DMS53 (cell line): ENCODE data around the gene C1QTNF1.
"Not testable (repeated sequence)": the region's sequence is repeated elsewhere in the genome, so short reads cannot be mapped to it uniquely, and the experiment has no call there.

Experiments used
- DNase-seq: peaks from one replicate; lab custom pipeline; 2025; lab: John Stamatoyannopoulos, UW

Gene C1QTNF1

GRCh38 chr17:79006046-79006445 is 17.9 kb upstream of the C1QTNF1 start:
- DNase-seq, result peak; percentile 66

GRCh38 chr17:79006794-79007503 is 17.0 kb upstream of the C1QTNF1 start:
- DNase-seq, result no peak

GRCh38 chr17:79007504-79008381 is 16.2 kb upstream of the C1QTNF1 start:
- DNase-seq, result no peak

GRCh38 chr17:79008666-79009387 is 15.1 kb upstream of the C1QTNF1 start:
- DNase-seq, result no peak

- peak; percentile 89 for DNase-seq
Measured at GRCh38 chr17:79009397-79010303, 14.3 kb upstream of the C1QTNF1 start, which contains the start of gene CANT1. CANT1 (minus strand) TSS chr17:79009764; CDS start chr17:78997622, 12,142 bp downstream.

GRCh38 chr17:79010304-79010646 is 13.7 kb upstream of the C1QTNF1 start:
- DNase-seq, result no peak

GRCh38 chr17:79011451-79012147 is 12.4 kb upstream of the C1QTNF1 start:
- DNase-seq, result no peak

GRCh38 chr17:79012563-79013134 is 11.3 kb upstream of the C1QTNF1 start:
- no peak for DNase-seq

GRCh38 chr17:79014158-79014758 is 9.7 kb upstream of the C1QTNF1 start:
- DNase-seq, result no peak

GRCh38 chr17:79017546-79018369 is 6.2 kb upstream of the C1QTNF1 start:
- DNase-seq, result no peak

GRCh38 chr17:79018370-79018695 is 5.6 kb upstream of the C1QTNF1 start:
- no peak for DNase-seq

- no peak for DNase-seq
Measured at GRCh38 chr17:79019261-79019631, 4.7 kb upstream of the C1QTNF1 start.

GRCh38 chr17:79019632-79020584 is 4.1 kb upstream of the C1QTNF1 start:
- peak; percentile 83 for DNase-seq

GRCh38 chr17:79020631-79021301 is 3.2 kb upstream of the C1QTNF1 start:
- DNase-seq, result no peak

GRCh38 chr17:79021929-79022328 is 2.0 kb upstream of the C1QTNF1 start:
- not testable (repeated sequence) for DNase-seq

GRCh38 chr17:79022507-79022991 is 1.4 kb upstream of the C1QTNF1 start:
- no peak for DNase-seq

- no peak for DNase-seq
Measured at GRCh38 chr17:79023180-79023705, 726 bp upstream of the C1QTNF1 start.
